MG63 (cell line): Measurements from ENCODE around the gene YARS1. TPM values are rescaled to one million over a fixed set of nuclear protein-coding genes. Genes with fewer than 3 reads are reported as not detected.
"Not testable (repeated sequence)": the region's sequence is repeated elsewhere in the genome, so short reads cannot be mapped to it uniquely, and the experiment has no call there.

Experiments used
- DNase-seq: peaks from one replicate; pipeline ENCODE4 v3.0.0-alpha.2; 2020
- H3K27me3 ChIP-seq: fragments of 250-450 bp; sonication (Bioruptor Pico); 2 replicates; pipeline ENCODE4 v1.5.1; 2020; ENCODE audit warnings: mild to moderate bottlenecking, moderate library complexity
- H3K36me3 ChIP-seq: fragments of 250-450 bp; sonication (Bioruptor Pico); 2 replicates; pipeline ENCODE4 v1.5.1; 2020; ENCODE audit warnings: mild to moderate bottlenecking, moderate library complexity
- H3K4me3 ChIP-seq: fragments of 250-450 bp; sonication (Bioruptor Pico); 2 replicates; pipeline ENCODE4 v1.5.1; 2020; ENCODE audit warnings: mild to moderate bottlenecking, moderate library complexity
- H3K9me3 ChIP-seq: fragments of 250-450 bp; sonication (Bioruptor Pico); 2 replicates; pipeline ENCODE4 v1.5.1; 2020; ENCODE audit warnings: mild to moderate bottlenecking, moderate library complexity
- total RNA-seq: library from RNA; depleted of rRNA; stranded (reverse); fragments of >200 nt; shearing (Covaris generic); gene quantifications from 2 replicates; pipeline ENCODE4 v1.2.3, GENCODE V29; 2014; ENCODE audit warnings: low replicate concordance

The YARS1 gene
- total RNA-seq, 1 experiment from 2014 or later = 160 TPM

DNA sequence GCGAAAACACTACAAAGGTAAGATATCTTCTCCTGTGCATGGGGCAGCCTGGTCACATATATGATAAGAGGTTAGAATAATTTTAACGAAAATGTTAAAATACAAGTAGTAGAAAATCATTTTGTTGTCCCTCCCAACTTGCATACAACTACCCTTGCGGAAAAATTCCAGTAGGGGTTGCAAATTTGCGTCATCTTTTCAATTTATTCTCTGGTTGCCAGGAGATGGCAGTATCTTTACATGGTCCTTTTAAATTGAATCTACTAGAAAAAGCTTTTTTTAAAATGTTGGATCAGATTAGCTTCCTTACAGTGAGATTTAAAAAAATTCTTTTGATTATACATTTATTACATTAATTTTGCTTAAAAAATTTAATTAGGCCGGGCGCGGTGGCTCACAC is 11.2 kb upstream of the YARS1 start:
- Histone ChIP-seq H3K27me3 (no peaks in the 10 kb centered on the region), H3K36me3 (peaks cover 74% of the 10 kb centered on the region), H3K9me3 (no peaks in the 10 kb centered on the region), H3K4me3 (no peak overlapping the region)
- no peak for DNase-seq

DNA sequence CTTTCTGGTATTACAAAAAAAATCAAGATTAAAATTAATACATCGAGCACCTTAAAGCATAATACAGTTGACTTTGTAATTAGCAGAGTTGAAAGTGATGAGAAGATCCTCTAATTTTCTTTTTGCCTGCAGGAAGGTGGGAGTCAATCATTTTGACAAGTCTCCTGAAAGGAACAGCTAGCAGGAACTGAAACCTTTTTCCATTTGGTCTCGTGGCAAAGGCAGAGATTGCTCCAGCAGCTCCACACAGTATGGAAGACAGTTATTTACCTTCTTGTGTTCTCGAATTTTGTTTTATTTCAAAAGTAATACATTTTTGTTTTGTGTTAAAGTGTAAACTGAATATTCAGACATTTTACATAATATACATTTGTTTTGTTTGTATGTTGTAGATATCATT is 8.0 kb upstream of the YARS1 start:
- peaks cover 59% of the 10 kb centered on the region for H3K36me3 ChIP-seq
- H3K4me3 ChIP-seq = no peak overlapping the region
- H3K27me3 ChIP-seq = no peaks in the 10 kb centered on the region
- DNase-seq = no peak
- no peaks in the 10 kb centered on the region for H3K9me3 ChIP-seq

DNA sequence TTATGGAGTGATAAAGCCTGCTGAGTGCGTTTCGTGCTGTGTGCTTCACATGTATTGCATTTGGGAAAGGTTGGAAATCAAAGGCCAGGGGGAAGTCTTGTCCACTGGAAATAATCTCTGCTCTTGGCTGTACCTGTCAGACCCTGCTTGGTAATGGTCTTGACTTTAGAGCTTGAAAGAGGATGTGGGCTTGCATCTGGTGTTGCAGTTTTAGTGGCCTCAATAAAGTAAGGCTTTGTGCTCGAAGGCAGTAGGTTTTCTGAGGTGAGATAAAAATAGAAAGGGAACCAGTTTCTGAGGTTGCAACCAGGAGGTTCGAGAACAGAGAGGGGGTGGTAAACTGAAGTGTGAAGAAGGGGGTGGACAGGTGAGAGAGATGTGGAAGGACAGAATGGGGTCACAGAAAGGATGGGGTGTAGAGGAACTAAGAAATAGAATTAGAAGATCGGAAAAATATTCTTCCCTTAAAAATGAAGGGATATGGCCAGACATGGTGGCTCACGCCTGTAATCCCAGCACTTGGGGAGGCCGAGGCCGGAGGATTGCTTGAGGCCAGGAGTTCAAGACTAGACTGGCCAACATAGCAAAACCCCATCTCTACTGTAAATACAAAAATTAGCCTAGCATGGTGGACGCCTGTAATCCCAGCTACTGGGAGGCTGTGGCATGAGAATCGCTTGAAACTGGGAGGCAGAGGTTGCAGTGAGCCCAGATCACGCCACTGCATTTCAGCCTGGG is 1.8 kb upstream of the YARS1 start:
- H3K9me3 ChIP-seq = no peaks in the 10 kb centered on the region
- H3K27me3 ChIP-seq = no peaks in the 10 kb centered on the region
- no peak for DNase-seq
- peak overlapping the region; percentile 89 for H3K4me3 ChIP-seq
- H3K36me3 ChIP-seq = peaks cover 30% of the 10 kb centered on the region

DNA sequence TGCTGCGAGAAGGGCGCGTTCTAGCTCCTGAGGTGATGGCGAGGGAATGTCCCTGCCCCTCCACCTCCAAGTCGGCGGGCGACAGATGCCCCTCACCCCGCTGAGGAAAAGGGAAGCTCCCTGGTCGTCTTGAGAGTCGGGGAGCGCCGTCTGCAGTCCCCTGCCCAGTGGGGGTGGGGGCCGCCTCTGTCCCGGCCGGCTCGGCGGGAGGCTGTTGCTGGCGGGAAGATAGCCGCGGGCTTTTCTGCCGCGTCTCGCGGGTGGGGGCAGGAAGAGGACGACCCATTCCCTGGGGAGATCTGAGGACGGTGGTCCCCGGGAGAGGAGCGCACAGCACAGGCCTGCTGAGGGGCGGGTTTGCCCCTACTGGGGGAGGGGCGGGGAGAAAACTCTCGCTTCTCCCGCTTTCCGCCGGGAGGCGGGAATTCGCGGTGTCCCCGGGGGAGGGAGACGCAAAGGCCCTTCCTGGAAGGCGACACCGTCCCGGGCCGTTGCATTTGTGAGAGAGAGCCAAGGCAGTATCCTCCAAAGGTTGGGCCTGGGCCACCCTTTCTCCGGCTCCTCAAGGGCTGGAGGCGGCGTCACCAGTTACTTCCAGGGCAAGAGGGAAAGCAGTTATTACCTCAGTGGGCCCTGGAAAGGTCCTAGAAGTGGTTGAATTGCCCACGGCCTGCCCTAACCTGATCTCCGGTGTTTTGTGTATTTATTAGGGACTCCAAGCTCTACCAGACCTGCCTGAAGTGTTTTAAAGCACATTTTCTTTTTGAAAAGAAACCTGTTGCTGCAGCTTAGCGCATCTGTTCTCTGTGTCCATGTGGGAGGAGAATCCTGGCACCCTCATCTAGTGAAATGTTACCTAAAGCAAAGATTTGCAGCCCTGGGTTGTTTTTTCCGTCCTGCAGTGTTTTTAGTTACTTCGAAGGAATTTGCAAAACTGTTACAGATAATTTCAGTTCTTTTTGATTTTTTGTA is 943 bp upstream of the YARS1 start:
- Histone ChIP-seq H3K36me3 (peaks cover 35% of the 10 kb centered on the region), H3K27me3 (no peaks in the 10 kb centered on the region), H3K9me3 (no peaks in the 10 kb centered on the region), H3K4me3 (peak overlapping the region; percentile 89)
- DNase-seq = peak; percentile 82

DNA sequence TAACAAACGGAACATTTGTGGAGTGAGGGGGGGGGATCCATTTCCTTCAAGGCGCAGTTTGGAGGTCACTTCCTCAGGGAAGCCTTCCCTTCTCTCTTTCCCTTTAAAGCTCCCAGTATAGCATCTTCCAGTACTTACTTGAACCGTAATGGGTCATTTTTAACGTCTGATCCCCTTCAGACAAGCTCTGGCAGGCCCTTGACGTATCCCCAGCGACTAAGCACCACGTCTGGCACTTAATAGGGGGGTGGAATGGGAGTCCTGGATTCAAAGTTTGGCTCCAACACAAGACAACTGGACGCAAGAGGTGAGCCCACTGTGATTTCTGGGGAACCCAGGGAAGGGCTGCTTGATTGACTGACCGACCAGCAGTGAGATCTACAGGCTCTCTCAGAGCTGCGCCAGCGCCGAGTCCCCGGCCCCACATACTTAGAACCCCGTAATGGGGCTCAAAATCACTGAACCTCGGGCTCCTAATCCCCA is 441 bp downstream of the YARS1 start:
- peak overlapping the region; percentile 89 for H3K4me3 ChIP-seq
- no peaks in the 10 kb centered on the region for H3K9me3 ChIP-seq
- peak; percentile 22 for DNase-seq
- peaks cover 42% of the 10 kb centered on the region for H3K36me3 ChIP-seq
- no peaks in the 10 kb centered on the region for H3K27me3 ChIP-seq

DNA sequence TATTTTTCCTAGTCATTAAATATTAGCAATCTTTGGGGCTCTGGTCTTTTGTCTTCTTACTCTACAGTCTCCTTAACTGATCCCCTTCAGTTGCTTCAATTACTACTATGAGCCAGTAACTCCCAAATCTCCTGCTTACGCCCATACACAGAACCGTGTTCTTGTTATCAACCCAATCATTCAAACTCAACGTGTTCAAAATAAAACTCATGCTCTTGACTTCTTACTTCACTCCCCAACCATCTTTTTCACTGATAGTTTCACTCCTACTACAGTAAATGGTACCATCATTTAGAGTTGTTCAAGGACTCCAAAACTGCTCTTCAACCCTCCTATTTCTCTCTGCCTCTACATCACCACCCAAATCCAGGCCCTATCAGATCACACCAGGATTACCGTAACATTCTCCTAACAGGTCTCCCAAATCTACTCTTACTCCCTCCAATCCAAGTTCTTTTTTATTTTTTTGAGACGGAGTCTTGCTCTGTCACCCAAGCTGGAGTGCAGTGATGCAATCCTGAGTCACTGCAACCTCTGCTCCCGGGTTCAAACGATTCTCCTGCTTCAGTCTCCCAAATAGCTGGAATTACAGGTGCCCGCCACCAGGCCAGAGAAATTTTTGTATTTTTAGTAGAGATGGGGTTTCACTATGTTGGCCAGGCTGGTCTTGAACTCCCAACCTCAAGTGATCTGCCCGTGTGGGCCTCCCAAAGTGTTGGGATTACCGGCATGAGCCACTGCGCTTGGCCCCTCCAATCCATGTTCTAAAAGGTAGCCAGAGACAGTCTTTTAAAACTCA is 3.0 kb downstream of the YARS1 start:
- peak overlapping the region; percentile 89 for H3K4me3 ChIP-seq
- no peaks in the 10 kb centered on the region for H3K27me3 ChIP-seq
- H3K9me3 ChIP-seq = no peaks in the 10 kb centered on the region
- peaks cover 68% of the 10 kb centered on the region for H3K36me3 ChIP-seq
- peak; percentile 52 for DNase-seq

DNA sequence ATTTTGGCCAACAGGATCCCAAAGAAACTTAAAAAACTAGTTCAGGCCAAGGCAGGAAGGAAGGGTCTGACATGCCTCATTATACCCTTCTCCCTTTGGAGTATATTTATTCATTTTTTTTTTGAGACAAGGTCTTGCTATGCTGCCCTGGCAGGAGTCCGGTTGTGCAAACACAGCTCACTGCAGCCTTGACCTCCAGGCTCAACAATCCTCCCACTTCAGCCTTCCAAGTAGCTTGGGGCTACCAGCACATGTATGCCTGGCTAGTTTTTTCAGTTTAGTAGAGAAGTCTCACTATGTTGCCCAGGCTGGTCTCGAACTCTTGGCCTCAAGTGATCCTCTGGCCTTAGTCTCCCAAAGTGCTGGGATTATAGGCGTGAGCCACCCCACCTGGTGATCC is 5.2 kb downstream of the YARS1 start:
- peaks cover 90% of the 10 kb centered on the region for H3K36me3 ChIP-seq
- no peaks in the 10 kb centered on the region for H3K27me3 ChIP-seq
- DNase-seq = no peak

DNA sequence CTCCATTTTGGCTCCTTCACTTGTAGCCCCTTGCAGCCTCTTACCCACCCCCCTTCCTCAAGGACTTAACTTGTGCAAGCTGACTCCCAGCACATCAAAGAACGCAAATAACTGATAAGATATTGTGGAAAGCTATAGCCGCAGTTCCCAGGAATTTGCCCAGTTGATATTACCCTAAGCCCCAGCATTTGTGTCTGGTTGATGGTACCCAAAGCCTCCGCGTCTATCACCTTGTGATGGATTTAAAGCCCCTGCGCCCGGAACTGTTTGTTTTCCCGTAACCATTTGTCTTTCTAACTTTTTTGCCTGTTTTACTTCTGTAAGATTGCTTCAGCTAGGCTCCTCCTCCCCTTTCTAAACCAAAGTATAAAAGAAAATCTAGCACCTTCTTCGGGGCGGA is 5.9 kb downstream of the YARS1 start:
- no peaks in the 10 kb centered on the region for H3K27me3 ChIP-seq
- DNase-seq = no peak
- H3K9me3 ChIP-seq = no peaks in the 10 kb centered on the region
- H3K36me3 ChIP-seq = peaks cover 94% of the 10 kb centered on the region
- no peak overlapping the region for H3K4me3 ChIP-seq

More for the DNA sequence above, 5.2 kb downstream of the YARS1 start:
- no peak overlapping the region for H3K4me3 ChIP-seq
- H3K9me3 ChIP-seq = no peaks in the 10 kb centered on the region

DNA sequence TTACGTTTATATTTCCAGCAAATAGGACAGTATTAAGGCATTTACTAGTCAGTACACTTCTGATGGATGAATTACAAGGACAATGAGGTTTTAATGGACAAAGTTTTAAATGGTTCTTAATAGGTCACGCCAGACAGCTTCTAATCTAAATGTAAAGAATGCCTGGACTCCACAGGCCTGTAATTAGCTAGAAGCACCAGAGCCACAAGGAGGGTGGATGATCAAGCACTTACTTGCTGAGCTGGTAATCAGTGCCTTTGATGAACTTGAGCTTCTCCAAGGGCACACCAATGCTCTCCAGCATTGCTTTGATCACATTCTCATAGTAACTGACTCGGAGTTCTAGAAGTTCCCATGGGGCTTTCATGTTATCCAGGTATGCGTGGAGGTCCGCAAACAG is 6.8 kb downstream of the YARS1 start:
- Histone ChIP-seq H3K27me3 (no peaks in the 10 kb centered on the region), H3K36me3 (peaks cover 97% of the 10 kb centered on the region), H3K4me3 (no peak overlapping the region), H3K9me3 (no peaks in the 10 kb centered on the region)
- no peak for DNase-seq

DNA sequence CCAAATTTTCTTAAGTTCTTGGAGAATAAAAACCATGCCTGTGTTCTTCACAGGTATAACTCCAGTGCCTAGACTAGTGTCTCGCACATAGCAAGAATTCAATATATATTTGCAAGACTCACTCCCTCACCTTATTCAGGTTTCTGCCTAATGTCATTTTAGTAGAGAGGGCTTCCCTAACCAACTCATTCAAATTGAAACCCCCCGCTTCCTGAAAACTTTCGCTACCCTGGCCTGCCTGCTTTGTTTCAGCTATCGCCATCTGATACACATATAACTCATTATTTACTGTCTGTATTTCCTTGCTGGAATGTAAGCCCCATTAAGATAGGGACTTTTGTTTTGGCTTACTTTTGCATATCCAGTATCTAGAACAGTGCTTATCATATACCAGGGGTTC is 8.6 kb downstream of the YARS1 start:
- H3K36me3 ChIP-seq = peaks cover 82% of the 10 kb centered on the region
- H3K9me3 ChIP-seq = no peaks in the 10 kb centered on the region
- H3K4me3 ChIP-seq = no peak overlapping the region
- H3K27me3 ChIP-seq = no peaks in the 10 kb centered on the region
- no peak for DNase-seq

DNA sequence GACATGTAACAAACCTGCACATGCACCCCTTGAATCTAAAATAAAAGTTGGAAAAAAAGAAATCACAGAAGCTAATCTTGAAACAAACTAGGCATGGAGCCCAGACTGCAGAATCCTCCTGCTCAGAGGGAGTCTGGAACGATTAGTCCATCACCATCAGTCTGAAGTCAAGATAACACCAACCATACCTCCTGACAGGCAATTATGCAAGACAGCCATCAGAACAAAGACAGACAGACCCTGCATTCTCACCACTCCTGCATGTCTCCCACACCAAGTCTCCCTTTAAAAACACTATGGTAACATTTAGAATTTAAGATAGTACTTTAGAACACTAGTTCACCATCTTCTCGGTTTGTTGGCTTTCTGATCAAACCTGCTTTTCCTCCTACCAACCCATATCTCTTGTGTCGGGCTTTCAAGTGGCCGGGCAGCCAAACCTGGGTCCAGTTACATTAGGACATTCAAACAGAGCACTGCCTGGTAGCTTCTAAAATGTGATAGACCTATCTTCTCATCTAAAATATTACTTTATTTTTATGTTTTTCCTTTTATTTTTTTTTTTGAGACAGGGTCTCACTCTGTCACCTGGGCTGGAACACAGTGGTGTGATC is 10.1 kb downstream of the YARS1 start:
- no peak for DNase-seq

DNA sequence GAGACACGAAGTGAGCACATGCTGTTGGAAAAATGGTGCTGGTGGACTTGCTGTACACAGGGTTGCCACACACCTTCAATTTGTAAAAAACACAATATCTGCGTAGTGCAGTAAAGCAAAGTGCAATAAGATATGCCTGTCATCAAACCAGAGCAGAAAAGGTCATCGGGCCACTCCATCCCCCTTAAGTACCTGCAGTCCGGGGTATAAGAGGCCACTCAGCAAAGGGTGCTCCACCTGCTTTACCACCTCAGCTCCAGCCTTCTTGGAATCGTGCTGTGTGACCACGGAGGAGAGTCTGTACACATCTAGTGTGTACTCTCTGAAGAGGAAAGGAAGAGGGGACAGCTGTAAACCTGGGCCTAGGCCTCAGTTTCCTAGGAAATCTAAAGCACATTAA is 10.9 kb downstream of the YARS1 start:
- H3K4me3 ChIP-seq = no peak overlapping the region
- DNase-seq = no peak
- H3K27me3 ChIP-seq = no peaks in the 10 kb centered on the region
- peaks cover 81% of the 10 kb centered on the region for H3K36me3 ChIP-seq
- H3K9me3 ChIP-seq = no peaks in the 10 kb centered on the region

More for the DNA sequence above, 10.1 kb downstream of the YARS1 start:
- no peak overlapping the region for H3K4me3 ChIP-seq
- no peaks in the 10 kb centered on the region for H3K27me3 ChIP-seq
- peaks cover 81% of the 10 kb centered on the region for H3K36me3 ChIP-seq
- H3K9me3 ChIP-seq = no peaks in the 10 kb centered on the region

DNA sequence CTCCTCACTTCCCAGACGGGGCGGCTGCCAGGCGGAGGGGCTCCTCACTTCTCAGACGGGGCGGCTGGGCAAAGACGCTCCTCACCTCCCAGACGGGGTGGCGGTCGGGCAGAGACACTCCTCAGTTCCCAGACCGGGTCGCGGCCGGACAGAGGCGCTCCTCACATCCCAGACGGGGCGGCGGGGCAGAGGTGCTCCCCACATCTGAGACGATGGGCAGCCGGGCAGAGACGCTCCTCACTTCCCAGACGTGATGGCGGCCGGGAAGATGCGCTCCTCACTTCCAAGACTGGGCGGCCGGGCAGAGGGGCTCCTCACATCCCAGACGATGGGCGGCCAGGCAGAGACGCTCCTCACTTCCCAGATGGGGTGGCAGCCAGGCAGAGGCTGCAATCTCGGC is 12.7 kb downstream of the YARS1 start:
- H3K9me3 ChIP-seq, DNase-seq, H3K27me3 ChIP-seq, H3K4me3 ChIP-seq: not testable (repeated sequence)
- peaks cover 81% of the 10 kb centered on the region for H3K36me3 ChIP-seq

DNA sequence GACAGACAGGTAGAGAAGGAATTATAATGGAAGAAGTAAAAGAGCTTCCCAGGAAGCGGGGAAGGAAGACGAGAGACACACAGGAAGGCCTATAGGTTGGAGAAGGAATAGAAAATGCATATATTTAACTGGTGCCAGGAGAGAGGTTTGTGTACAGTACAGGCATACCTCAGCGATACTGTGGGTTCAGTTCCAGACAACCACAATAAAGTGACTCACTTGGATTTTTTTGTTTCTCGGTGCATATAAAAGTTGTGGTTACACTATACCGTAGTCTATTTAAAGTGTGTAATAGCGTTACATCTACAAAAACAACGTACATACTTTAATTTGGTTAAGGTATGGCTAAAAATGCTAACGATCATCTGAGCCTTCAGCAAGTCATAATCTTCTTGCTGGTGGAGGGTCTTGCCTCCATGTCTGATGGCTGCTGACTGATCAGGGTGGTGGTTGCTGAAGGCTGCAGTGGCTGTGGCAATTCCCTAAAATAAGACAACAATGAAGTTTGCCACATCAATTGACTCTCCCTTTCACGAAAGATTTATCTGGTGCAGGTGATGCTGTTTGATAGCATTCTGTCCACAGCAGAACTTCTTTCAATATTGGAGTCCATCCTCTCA is 16.0 kb downstream of the YARS1 start:
- Histone ChIP-seq H3K27me3 (no peaks in the 10 kb centered on the region), H3K9me3 (no peaks in the 10 kb centered on the region), H3K36me3 (peaks cover 79% of the 10 kb centered on the region), H3K4me3 (no peak overlapping the region)
- no peak for DNase-seq

DNA sequence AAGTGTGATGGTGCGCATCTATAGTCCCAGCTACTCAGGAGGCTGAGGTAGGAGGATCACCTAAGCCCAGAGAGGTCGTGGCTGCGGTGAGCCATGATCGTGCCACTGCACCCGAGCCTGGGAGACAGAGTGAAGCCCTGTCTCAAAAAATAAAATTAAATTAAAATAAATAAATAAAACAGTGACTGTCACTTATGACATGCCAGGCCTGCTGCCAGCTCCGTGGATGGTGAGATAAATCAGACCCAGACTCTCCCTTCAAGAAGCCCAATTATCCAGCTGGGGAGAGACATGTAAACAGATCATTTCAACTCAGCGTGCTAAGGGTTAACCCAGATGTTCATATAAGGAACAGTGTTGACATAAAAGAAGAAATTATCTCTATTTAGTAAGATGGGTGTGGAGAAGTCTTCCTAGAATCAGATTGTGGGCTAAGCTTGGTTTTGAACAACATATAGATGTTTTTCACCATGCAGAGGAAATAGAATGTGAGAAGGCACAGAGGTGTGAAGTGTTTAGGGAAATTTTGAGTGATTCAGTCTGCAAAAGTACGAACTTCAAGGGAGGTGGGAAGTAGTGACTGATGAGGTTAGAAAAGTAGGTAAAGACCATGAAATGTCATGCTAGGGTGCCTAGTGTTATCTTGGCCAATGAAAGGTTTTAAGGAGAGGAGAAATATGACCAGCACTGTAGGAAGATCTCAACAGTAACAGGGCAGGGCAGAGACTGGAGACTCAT is 18.3 kb downstream of the YARS1 start:
- H3K27me3 ChIP-seq = no peaks in the 10 kb centered on the region
- no peak overlapping the region for H3K4me3 ChIP-seq
- peaks cover 90% of the 10 kb centered on the region for H3K36me3 ChIP-seq
- no peak for DNase-seq
- peaks cover 6% of the 10 kb centered on the region; the same call in 1 of the 2 replicates for H3K9me3 ChIP-seq
